Tibial nerve (tissue), 4 donors: ENCODE results near the gene DNM2. TPM values are rescaled to one million over a fixed set of nuclear protein-coding genes. Genes with fewer than 3 reads are reported as not detected.

ENCODE experiments used
- DNase-seq, 2 donors: peaks; one replicate each; pipeline ENCODE4 v3.0.0-alpha.2; 2019; ENCODE audit warnings: low spot score in 2 of 2
- H3K27ac ChIP-seq, 4 donors: fragments of 200-600 bp; sonication (generic) in 3 of 4; one replicate each; pipeline ENCODE4 v1.5.1; 2017 to 2019; ENCODE audit warnings: mild to moderate bottlenecking in 1 of 4
- H3K27me3 ChIP-seq, 2 donors: fragments of 200-600 bp; sonication (generic) in 1 of 2; one replicate each; pipeline versions ENCODE4 v1.5.1 to v1.6.0; 2017 to 2019
- H3K36me3 ChIP-seq, 3 donors: fragments of 200-600 bp; sonication (generic); one replicate each; pipeline ENCODE4 v1.5.1; 2018 to 2019
- H3K4me1 ChIP-seq, 4 donors: fragments of 200-600 bp; sonication (generic) in 3 of 4; one replicate each; pipeline ENCODE4 v1.5.1; 2017 to 2019
- H3K4me3 ChIP-seq, 4 donors: fragments of 200-600 bp; sonication (generic) in 3 of 4; one replicate each; pipeline ENCODE4 v1.5.1; 2017 to 2019; ENCODE audit warnings: mild to moderate bottlenecking in 1 of 4, moderate library complexity in 1 of 4
- H3K9me3 ChIP-seq, 4 donors: fragments of 200-600 bp; sonication (generic) in 3 of 4; one replicate each; pipeline ENCODE4 v1.5.1; 2017 to 2019
- EP300 ChIP-seq, 2 donors: sonication (generic); formaldehyde crosslinking; IDR thresholded peaks; one replicate each; pipeline ENCODE4 v1.6.1; 2017; ENCODE audit warnings: antibody characterized with exemption in 2 of 2, mild to moderate bottlenecking in 1 of 2
- POLR2A ChIP-seq, 2 donors: fragments of 450-650 bp; IDR thresholded peaks; one replicate each; pipeline ENCODE4 v1.6.1; 2017; ENCODE audit warnings: antibody characterized with exemption in 2 of 2, mild to moderate bottlenecking in 2 of 2, moderate library complexity in 2 of 2
- WGBS, 2 donors: methylation state at CpG; one replicate each; pipeline ENCODE4 v1.1.5; 2018; 5-methylcytosine and 5-hydroxymethylcytosine counted together
- total RNA-seq, 4 donors: library from RNA; depleted of rRNA; stranded (reverse); fragments of >200 nt; gene quantifications; one replicate each; pipeline ENCODE4 v1.1.0, GENCODE V29; 2016
- TF ChIP-seq, protein P1 (sequence below), 5 experiments: fragments of 200-600 bp in 3 of 5; fragments of 450-650 bp in 2 of 5; sonication (generic) in 3 of 5; IDR thresholded peaks; one replicate each; pipeline ENCODE4 v1.5.1; 2016 to 2019; ENCODE audit warnings: antibody characterized with exemption in 5 of 5, mild to moderate bottlenecking in 3 of 5, moderate library complexity in 2 of 5

DNM2 gene
- total RNA-seq, 4 donors from 2014 or later, result 99.4 to 220 (median 140) TPM

DNA sequence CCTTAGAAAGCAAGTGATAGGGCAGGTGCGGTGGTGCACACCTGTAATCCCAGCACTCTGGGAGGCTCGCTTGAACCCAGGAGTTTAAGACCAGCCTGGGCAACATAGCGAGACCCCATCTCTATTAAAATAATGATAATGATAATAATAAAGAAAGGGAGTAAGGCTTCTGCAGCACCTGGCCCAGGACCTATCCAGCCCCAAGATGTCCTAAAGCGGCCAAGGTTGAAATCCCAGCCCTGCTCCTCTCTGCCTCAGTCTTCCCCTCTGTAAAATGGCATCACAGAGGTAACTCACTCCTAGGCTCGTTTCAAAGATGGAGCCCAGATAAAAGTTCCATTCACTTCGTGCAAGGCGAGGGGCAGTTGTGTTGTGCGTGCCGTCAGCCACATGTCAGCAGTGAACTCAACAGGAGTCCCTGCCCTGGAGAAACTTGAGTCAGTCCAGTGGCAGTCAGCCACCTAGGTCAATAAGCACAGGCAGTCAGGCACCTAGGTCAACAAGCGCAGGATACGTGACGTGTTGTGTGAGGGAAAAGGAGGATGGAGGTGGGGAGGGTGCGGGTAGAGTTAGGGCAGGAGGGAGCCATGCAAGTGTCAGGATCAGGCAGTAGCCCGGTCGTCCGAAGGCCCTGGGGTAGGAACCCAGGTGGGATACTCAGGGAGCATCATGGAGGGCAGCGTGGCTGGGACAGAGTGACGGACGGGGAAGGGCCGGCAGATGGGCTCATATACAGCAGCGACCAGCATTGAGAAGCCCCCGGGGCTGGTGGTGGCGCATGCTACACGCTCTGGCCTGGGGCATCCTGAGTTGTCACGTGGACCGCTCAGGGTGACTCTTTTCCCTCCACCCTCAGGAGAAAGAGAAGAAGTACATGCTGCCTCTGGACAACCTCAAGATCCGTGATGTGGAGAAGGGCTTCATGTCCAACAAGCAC, 101.5 kb downstream of the DNM2 start:
- Histone ChIP-seq H3K9me3 (no peaks in the 10 kb centered on the region), H3K4me3 (no peak overlapping the region), H3K4me1 (peaks cover 0 to 34% (median 0%) of the 10 kb centered on the region in 4 donors), H3K27me3 (no peaks in the 10 kb centered on the region), H3K27ac (peak overlapping the region in 2 of 4 donors; percentile 85 to 90), H3K36me3 (peaks cover 0 to 96% (median 20%) of the 10 kb centered on the region in 3 donors)
- TF ChIP-seq, protein P1, sequence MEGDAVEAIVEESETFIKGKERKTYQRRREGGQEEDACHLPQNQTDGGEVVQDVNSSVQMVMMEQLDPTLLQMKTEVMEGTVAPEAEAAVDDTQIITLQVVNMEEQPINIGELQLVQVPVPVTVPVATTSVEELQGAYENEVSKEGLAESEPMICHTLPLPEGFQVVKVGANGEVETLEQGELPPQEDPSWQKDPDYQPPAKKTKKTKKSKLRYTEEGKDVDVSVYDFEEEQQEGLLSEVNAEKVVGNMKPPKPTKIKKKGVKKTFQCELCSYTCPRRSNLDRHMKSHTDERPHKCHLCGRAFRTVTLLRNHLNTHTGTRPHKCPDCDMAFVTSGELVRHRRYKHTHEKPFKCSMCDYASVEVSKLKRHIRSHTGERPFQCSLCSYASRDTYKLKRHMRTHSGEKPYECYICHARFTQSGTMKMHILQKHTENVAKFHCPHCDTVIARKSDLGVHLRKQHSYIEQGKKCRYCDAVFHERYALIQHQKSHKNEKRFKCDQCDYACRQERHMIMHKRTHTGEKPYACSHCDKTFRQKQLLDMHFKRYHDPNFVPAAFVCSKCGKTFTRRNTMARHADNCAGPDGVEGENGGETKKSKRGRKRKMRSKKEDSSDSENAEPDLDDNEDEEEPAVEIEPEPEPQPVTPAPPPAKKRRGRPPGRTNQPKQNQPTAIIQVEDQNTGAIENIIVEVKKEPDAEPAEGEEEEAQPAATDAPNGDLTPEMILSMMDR (IDR thresholded peaks at IDR 0.05), result no peak
- TF ChIP-seq POLR2A (IDR thresholded peaks at IDR 0.05) (no peak), EP300 (IDR thresholded peaks at IDR 0.05) (no peak)
- WGBS, 2 donors, result 92 to 94% methylated on average over 27 of the region's 27 CpGs
- no peak for DNase-seq

DNA sequence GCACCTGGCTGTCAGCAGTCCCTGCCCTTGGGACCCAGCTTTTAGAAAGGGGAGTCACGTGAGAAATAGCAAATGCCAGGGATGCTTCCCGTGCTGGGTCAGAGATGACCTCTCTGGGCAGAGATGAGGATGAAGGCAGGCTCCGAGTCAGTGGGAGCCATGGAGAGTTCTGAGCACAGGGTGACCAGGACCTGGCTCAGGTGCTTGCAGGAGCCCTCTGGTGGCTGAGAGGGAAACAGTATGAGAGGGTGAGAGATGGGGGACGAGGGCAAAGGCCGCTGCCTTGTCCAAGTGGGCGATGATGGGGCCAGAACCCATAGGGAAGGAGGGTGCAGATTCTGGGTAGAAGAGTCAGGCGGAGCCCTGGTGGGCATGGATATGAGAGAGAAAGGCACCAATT, 102.3 kb downstream of the DNM2 start:
- Histone ChIP-seq H3K4me1 (peaks cover 0 to 31% (median 0%) of the 10 kb centered on the region in 4 donors), H3K36me3 (peaks cover 0 to 96% (median 20%) of the 10 kb centered on the region in 3 donors), H3K4me3 (no peak overlapping the region), H3K9me3 (no peaks in the 10 kb centered on the region), H3K27me3 (no peaks in the 10 kb centered on the region), H3K27ac (no peak overlapping the region)
- DNase-seq, result no peak
- TF ChIP-seq POLR2A (IDR thresholded peaks at IDR 0.05), result no peak
- TF ChIP-seq, protein P1 (IDR thresholded peaks at IDR 0.05), result no peak
- no peak for TF ChIP-seq EP300 (IDR thresholded peaks at IDR 0.05)
- WGBS, 2 donors, result 82 to 83% methylated on average over 7 of the region's 7 CpGs

DNA sequence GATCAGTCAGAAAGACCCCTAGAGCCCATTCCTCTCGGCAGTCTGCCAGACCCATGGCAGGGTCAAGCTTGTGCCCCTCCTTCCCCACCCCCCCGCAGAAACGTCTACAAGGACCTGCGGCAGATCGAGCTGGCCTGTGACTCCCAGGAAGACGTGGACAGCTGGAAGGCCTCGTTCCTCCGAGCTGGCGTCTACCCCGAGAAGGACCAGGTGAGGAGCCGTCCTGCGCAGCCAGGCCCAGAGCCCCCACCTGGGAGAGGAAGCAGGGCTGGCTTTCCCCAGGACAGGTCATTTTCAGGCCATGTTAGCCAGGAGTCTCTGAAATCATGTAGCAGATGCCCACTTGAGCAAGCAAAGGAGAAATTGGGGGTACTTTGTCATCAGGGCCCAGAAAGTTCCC, 105.8 kb downstream of the DNM2 start:
- TF ChIP-seq, protein P1 (IDR thresholded peaks at IDR 0.05), result no peak
- no peak for TF ChIP-seq EP300 (IDR thresholded peaks at IDR 0.05)
- TF ChIP-seq POLR2A (IDR thresholded peaks at IDR 0.05), result no peak
- no peak overlapping the region for H3K4me3 ChIP-seq
- H3K36me3 ChIP-seq, result peaks cover 0 to 89% (median 35%) of the 10 kb centered on the region in 3 donors
- DNase-seq, result no peak
- no peak overlapping the region for H3K27ac ChIP-seq
- 93 to 96% methylated on average over 5 to 12 of the region's 12 CpGs for WGBS, 2 donors
- no peaks in the 10 kb centered on the region for H3K9me3 ChIP-seq
- peaks cover 0 to 1% (median 0%) of the 10 kb centered on the region in 4 donors for H3K4me1 ChIP-seq
- H3K27me3 ChIP-seq, result no peaks in the 10 kb centered on the region

DNA sequence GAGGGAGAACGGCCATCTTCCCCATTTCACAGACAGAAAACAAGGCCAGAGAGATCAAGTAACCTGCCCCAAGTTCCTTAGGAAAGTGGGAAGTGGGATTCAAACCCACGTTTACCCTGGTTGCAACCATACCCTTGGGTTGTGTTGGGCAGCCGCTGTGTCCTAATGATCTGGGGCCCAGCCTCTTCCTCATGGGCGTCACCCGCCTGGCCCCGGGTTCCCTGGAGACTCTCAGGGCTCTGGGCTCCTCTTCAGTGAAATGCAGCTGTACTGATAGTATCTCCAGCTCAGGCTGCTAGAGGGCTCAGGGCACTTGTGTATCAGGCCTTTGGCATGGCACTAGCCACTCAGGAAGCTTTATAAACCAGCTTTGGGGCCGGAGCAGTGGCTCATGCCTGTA, 108.4 kb downstream of the DNM2 start:
- DNase-seq, result no peak
- TF ChIP-seq POLR2A (IDR thresholded peaks at IDR 0.05) (no peak), EP300 (IDR thresholded peaks at IDR 0.05) (no peak)
- TF ChIP-seq, protein P1 (IDR thresholded peaks at IDR 0.05), result no peak
- peaks cover 0 to 89% (median 44%) of the 10 kb centered on the region in 3 donors for H3K36me3 ChIP-seq
- H3K4me1 ChIP-seq, result no peaks in the 10 kb centered on the region
- H3K9me3 ChIP-seq, result no peaks in the 10 kb centered on the region
- no peak overlapping the region for H3K27ac ChIP-seq
- 83% methylated on average over 7 of the region's 7 CpGs for WGBS, 2 donors
- no peak overlapping the region for H3K4me3 ChIP-seq
- H3K27me3 ChIP-seq, result no peaks in the 10 kb centered on the region

DNA sequence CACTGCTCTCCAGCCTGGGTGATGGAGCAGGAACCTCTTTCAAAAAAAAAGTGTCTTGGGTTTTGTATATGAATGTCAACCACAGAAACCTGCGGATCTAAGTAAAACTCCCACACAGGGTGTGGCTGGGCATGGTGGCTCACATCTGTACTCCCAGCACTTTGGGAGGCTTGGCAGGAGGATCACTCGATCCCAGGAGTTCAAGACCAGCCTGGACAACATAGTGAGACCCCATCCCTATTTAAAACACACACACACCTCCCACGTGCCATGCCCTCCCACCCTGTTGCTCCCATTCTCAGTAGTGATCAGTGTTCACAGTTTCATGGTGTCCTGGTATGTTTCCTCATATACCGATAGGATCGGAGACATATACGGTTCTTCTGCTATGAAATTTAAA, 109.0 kb downstream of the DNM2 start:
- Histone ChIP-seq H3K4me3 (no peak overlapping the region), H3K4me1 (no peaks in the 10 kb centered on the region), H3K27me3 (no peaks in the 10 kb centered on the region), H3K27ac (no peak overlapping the region), H3K9me3 (no peaks in the 10 kb centered on the region), H3K36me3 (peaks cover 0 to 89% (median 42%) of the 10 kb centered on the region in 3 donors)
- TF ChIP-seq, protein P1 (IDR thresholded peaks at IDR 0.05), result no peak
- TF ChIP-seq POLR2A (IDR thresholded peaks at IDR 0.05) (no peak), EP300 (IDR thresholded peaks at IDR 0.05) (no peak)
- DNase-seq, result no peak
- WGBS, 2 donors, result 89% methylated on average over 6 of the region's 6 CpGs
